Smooth muscle cell (in vitro differentiated cells): Measurements from ENCODE around the gene XRCC5. TPM values are rescaled to one million over a fixed set of nuclear protein-coding genes. Genes with fewer than 3 reads are reported as not detected.

Experiments used
- DNase-seq: peaks from one replicate; lab custom pipeline; 2025; ENCODE audit not compliant: unreplicated experiment; lab: John Stamatoyannopoulos, UW
- H2AFZ ChIP-seq: fragments of 200-600 bp; sonication (generic); 2 replicates; pipeline ENCODE4 v1.6.0; 2016; ENCODE audit warnings: antibody characterized with exemption, low read depth, mild to moderate bottlenecking
- H3F3A ChIP-seq: fragments of 200-600 bp; sonication (generic); 2 replicates; pipeline ENCODE4 v1.6.0; 2017; ENCODE audit warnings: antibody characterized with exemption, low read depth
- H3K27ac ChIP-seq: fragments of 200-600 bp; sonication (generic); 2 replicates; pipeline ENCODE4 v1.5.1; 2016; ENCODE audit warnings: low read depth, mild to moderate bottlenecking
- H3K27me3 ChIP-seq: fragments of 200-600 bp; sonication (generic); 2 replicates; pipeline ENCODE4 v1.6.1; 2016; ENCODE audit warnings: low read depth, mild to moderate bottlenecking
- H3K36me3 ChIP-seq: fragments of 200-600 bp; sonication (generic); 2 replicates; pipeline ENCODE4 v1.5.1; 2016; ENCODE audit warnings: low read depth
- H3K4me1 ChIP-seq: fragments of 200-600 bp; sonication (generic); 2 replicates; pipeline ENCODE4 v1.5.1; 2016; ENCODE audit warnings: low read depth
- H3K4me2 ChIP-seq: fragments of 200-600 bp; sonication (generic); 2 replicates; pipeline ENCODE4 v1.6.0; 2016; ENCODE audit warnings: mild to moderate bottlenecking
- H3K4me3 ChIP-seq: fragments of 200-600 bp; sonication (generic); 2 replicates; pipeline ENCODE4 v1.5.1; 2016; ENCODE audit warnings: mild to moderate bottlenecking
- H3K79me2 ChIP-seq: fragments of 200-600 bp; sonication (generic); 2 replicates; pipeline ENCODE4 v1.6.0; 2016; ENCODE audit warnings: low read depth, mild to moderate bottlenecking
- H3K9ac ChIP-seq: fragments of 200-600 bp; sonication (generic); 2 replicates; pipeline ENCODE4 v1.6.0; 2016; ENCODE audit warnings: low read depth
- H3K9me3 ChIP-seq: fragments of 200-600 bp; sonication (generic); replicated peaks from 2 replicates; pipeline ENCODE4 v1.5.1; 2016; ENCODE audit warnings: low read depth
- H4K20me1 ChIP-seq: fragments of 200-600 bp; sonication (generic); 2 replicates; pipeline ENCODE4 v1.6.0; 2016; ENCODE audit warnings: low read depth
- CTCF ChIP-seq: fragments of 200-600 bp; sonication (generic); IDR thresholded peaks from 2 replicates; pipeline ENCODE4 v1.5.1; 2017; ENCODE audit warnings: borderline replicate concordance, mild to moderate bottlenecking, antibody characterized with exemption; ENCODE audit not compliant: insufficient read depth, poor library complexity, severe bottlenecking
- WGBS: methylation state at CpG from one replicate; pipeline ENCODE4 v1.1.7; 2016; ENCODE audit warnings: low lambda C conversion rate; 5-methylcytosine and 5-hydroxymethylcytosine counted together
- polyA plus RNA-seq: library from polyadenylated mRNA; unstranded; fragments of >200 nt; fragmentation: Nextera tagmentation; extraction: Ambion mirVana; gene quantifications from 2 replicates; pipeline ENCODE4 v1.2.1, GENCODE V29; 2016
- total RNA-seq: library from RNA; depleted of rRNA; stranded (reverse); fragments of >200 nt; gene quantifications from 2 replicates; pipeline ENCODE4 v1.2.3, GENCODE V29; 2014

The XRCC5 gene
- total and polyA plus RNA-seq, 2 experiments from 2014 or later = 197 to 266 TPM

DNA sequence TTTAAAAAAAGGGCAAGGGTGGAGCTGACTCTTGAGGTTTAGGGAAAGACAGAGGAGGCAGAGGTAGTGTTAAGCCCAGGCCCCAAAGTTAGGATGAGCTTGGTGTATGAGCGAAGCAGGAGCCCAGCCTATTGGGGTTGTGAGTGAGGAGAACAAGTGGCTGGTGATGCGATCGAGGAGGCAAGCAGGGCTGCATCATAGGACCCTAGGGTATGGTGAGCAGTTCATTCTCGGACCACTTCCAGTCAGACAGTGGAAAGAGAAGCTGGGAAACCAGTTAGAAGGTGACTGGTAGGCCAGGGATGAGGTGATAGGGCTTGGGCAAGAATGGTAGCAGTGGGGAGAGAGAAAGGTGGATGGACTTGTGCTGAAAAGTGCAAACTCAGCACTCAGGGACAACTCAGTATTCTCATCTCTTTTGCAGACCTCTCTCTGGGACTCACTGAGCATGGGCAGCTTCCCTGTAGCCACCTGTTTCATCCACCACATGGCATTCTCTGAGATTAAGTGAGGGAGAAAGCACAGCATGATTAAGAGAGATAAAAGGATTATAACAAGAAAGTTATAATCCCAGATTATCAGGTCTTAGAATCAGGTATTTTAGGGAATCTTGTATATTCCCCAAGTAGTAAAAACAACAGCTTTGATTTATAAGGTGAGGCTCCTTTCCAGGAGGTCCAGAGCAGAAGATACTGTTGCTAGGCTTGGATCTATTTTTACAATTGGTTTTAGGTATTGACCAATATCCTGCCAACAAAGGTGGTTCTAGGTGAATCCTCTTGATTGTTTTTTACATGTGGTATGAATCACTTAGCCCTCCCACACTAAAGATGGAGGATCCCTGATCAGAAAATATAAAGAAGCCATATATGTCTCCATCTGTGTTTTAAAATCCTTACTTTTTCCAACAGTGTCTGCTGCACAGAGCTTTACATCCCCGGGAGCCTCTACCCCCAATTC lies 38.3 kb downstream of the XRCC5 start:
- Histone ChIP-seq H3K9me3 (no peaks in the 10 kb centered on the region), H3K27me3 (no peaks in the 10 kb centered on the region), H3K4me3 (no peak overlapping the region), H3K79me2 (peaks cover 21% of the 10 kb centered on the region), H3K9ac (no peak overlapping the region), H3K4me2 (no peak overlapping the region), H3K4me1 (peaks cover 25% of the 10 kb centered on the region), H3K36me3 (peaks cover 22% of the 10 kb centered on the region), H4K20me1 (peaks cover 66% of the 10 kb centered on the region), H3F3A (peaks cover 18% of the 10 kb centered on the region), H2AFZ (no peak overlapping the region), H3K27ac (no peak overlapping the region)
- no peak for TF ChIP-seq CTCF
- no peak for DNase-seq
- WGBS = 98% methylated on average over 5 of the region's 5 CpGs

DNA sequence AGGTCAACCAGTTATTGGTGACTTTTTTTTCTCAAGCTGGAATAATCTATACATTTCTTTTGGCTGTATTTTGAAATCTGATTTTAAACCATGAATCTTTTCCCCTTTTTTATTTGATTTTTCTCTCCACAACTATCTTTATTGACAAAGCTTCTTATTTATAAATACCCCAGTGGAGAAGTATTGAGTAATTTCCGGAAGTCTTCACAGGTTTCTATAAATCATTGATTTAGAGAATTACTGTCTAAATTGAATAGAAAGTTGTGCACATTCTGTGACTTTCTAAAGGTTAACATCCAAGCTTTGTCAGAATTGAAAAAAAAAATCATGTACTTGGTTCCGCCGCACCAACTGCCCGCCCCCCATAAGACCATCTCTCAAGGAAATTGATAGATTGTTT lies 39.8 kb downstream of the XRCC5 start:
- peaks cover 14% of the 10 kb centered on the region for H3K79me2 ChIP-seq
- H2AFZ ChIP-seq = no peak overlapping the region
- peaks cover 70% of the 10 kb centered on the region for H4K20me1 ChIP-seq
- TF ChIP-seq CTCF = no peak
- DNase-seq = no peak
- no peak overlapping the region for H3K9ac ChIP-seq
- WGBS = 95% methylated on average over 4 of the region's 4 CpGs
- H3K4me1 ChIP-seq = peaks cover 20% of the 10 kb centered on the region
- peaks cover 24% of the 10 kb centered on the region for H3K36me3 ChIP-seq
- no peaks in the 10 kb centered on the region for H3K27me3 ChIP-seq
- H3K9me3 ChIP-seq = no peaks in the 10 kb centered on the region
- H3K4me2 ChIP-seq = no peak overlapping the region
- H3K4me3 ChIP-seq = no peak overlapping the region
- peak overlapping the region; percentile 14 for H3K27ac ChIP-seq
- peaks cover 23% of the 10 kb centered on the region for H3F3A ChIP-seq

- Histone ChIP-seq H3K4me3 (no peak overlapping the region), H3K79me2 (peaks cover 14% of the 10 kb centered on the region), H3K9me3 (no peaks in the 10 kb centered on the region), H3K4me2 (no peak overlapping the region), H3K27ac (peak overlapping the region; percentile 9), H4K20me1 (peaks cover 73% of the 10 kb centered on the region), H3K4me1 (peaks cover 20% of the 10 kb centered on the region), H3K9ac (no peak overlapping the region), H3K27me3 (no peaks in the 10 kb centered on the region), H3F3A (peaks cover 23% of the 10 kb centered on the region), H3K36me3 (peaks cover 28% of the 10 kb centered on the region), H2AFZ (no peak overlapping the region)
- WGBS = 79% methylated on average over 5 of the region's 5 CpGs
- TF ChIP-seq CTCF = no peak
- DNase-seq = no peak
Measured at GRCh38 chr2:216149741-216150140, 40.6 kb downstream of the XRCC5 start.
